ENCODE measurements around the gene STT3A. TPM values are rescaled to one million over a fixed set of nuclear protein-coding genes. Genes with fewer than 3 reads are reported as not detected.
"Not testable (repeated sequence)": the region's sequence is repeated elsewhere in the genome, so short reads cannot be mapped to it uniquely, and the experiment has no call there.

STT3A gene
- total RNA-seq (2014; rRNA removed; shearing (Covaris generic)): 138 and 139 TPM in 2 replicates

GRCh38 chr11:125592305-125593113 is at the start of gene STT3A:
Gene STT3A, plus strand, starts transcription at chr11:125592852. Its CDS starts 3,064 bp downstream, at chr11:125595916.
- DNase-seq (ENCODE audit: low spot score): peak; percentile 95

- DNase-seq (ENCODE audit: low spot score): no peak
Measured at GRCh38 chr11:125550780-125551179, 41.9 kb upstream of the STT3A start.

- no peak for DNase-seq (ENCODE audit: low spot score)
Measured at GRCh38 chr11:125551835-125552342, 40.8 kb upstream of the STT3A start.

- no peak for DNase-seq (ENCODE audit: low spot score)
Measured at GRCh38 chr11:125552927-125553326, 39.7 kb upstream of the STT3A start.

GRCh38 chr11:125553357-125553756 is 39.3 kb upstream of the STT3A start:
- DNase-seq (ENCODE audit: low spot score): no peak

GRCh38 chr11:125554038-125554437 is 38.6 kb upstream of the STT3A start:
- DNase-seq (ENCODE audit: low spot score): no peak

- DNase-seq (ENCODE audit: low spot score): no peak
Measured at GRCh38 chr11:125559888-125560287, 32.8 kb upstream of the STT3A start.

GRCh38 chr11:125561924-125562323 is 30.7 kb upstream of the STT3A start:
- no peak for DNase-seq (ENCODE audit: low spot score)

- no peak for DNase-seq (ENCODE audit: low spot score)
Measured at GRCh38 chr11:125562430-125562829, 30.2 kb upstream of the STT3A start.

GRCh38 chr11:125564357-125564756 is 28.3 kb upstream of the STT3A start:
- DNase-seq (ENCODE audit: low spot score): no peak

GRCh38 chr11:125566235-125566634 is 26.4 kb upstream of the STT3A start:
- no peak for DNase-seq (ENCODE audit: low spot score)

GRCh38 chr11:125568970-125569914 is 23.4 kb upstream of the STT3A start, which contains the start of gene EI24:
Gene EI24, plus strand, starts transcription at chr11:125569477. Its CDS starts 3,051 bp downstream, at chr11:125572528.
- DNase-seq (ENCODE audit: low spot score): peak; percentile 71

GRCh38 chr11:125569915-125570621 is 22.6 kb upstream of the STT3A start:
- no peak for DNase-seq (ENCODE audit: low spot score)

- DNase-seq (ENCODE audit: low spot score): no peak
Measured at GRCh38 chr11:125570952-125571351, 21.7 kb upstream of the STT3A start.

GRCh38 chr11:125572916-125573315 is 19.7 kb upstream of the STT3A start:
- no peak for DNase-seq (ENCODE audit: low spot score)

- DNase-seq (ENCODE audit: low spot score): not testable (repeated sequence)
Measured at GRCh38 chr11:125577181-125577580, 15.5 kb upstream of the STT3A start.

- no peak for DNase-seq (ENCODE audit: low spot score)
Measured at GRCh38 chr11:125578783-125579182, 13.9 kb upstream of the STT3A start.

GRCh38 chr11:125579811-125580210 is 12.8 kb upstream of the STT3A start:
- no peak for DNase-seq (ENCODE audit: low spot score)

GRCh38 chr11:125583496-125583895 is 9.2 kb upstream of the STT3A start:
- no peak for DNase-seq (ENCODE audit: low spot score)

GRCh38 chr11:125585487-125585886 is 7.2 kb upstream of the STT3A start:
- no peak for DNase-seq (ENCODE audit: low spot score)

- DNase-seq (ENCODE audit: low spot score): no peak
Measured at GRCh38 chr11:125586623-125587022, 6.0 kb upstream of the STT3A start.

- no peak for DNase-seq (ENCODE audit: low spot score)
Measured at GRCh38 chr11:125587480-125587879, 5.2 kb upstream of the STT3A start.

Measured in A172 (cell line).